Uterus (tissue), 4 donors: ENCODE measurements around the gene PDZD4. TPM values are rescaled to one million over a fixed set of nuclear protein-coding genes. Genes with fewer than 3 reads are reported as not detected.

Experiments
- DNase-seq, 2 donors: peaks; one replicate each; pipeline ENCODE4 v3.0.0-alpha.2; 2019 to 2020
- H3K27ac ChIP-seq, 2 donors: fragments of 200-600 bp; sonication (generic); 1 replicate in 1 of 2; 2 replicates in 1 of 2; pipeline ENCODE4 v1.5.1; 2016 to 2018
- H3K27me3 ChIP-seq, 2 donors: fragments of 200-600 bp; sonication (generic); one replicate each; pipeline ENCODE4 v1.5.1; 2018 to 2019; ENCODE audit warnings: control low read depth in 1 of 2
- H3K36me3 ChIP-seq, 2 donors: fragments of 200-600 bp; sonication (generic); one replicate each; pipeline ENCODE4 v1.5.1; 2019; ENCODE audit warnings: control low read depth in 1 of 2
- H3K4me1 ChIP-seq, 2 donors: fragments of 200-600 bp; sonication (generic); one replicate each; pipeline ENCODE4 v1.5.1; 2018 to 2019; ENCODE audit warnings: control low read depth in 1 of 2
- H3K4me3 ChIP-seq, 2 donors: fragments of 200-600 bp; sonication (generic); 1 replicate in 1 of 2; 2 replicates in 1 of 2; pipeline ENCODE4 v1.5.1; 2018 to 2019; ENCODE audit warnings: mild to moderate bottlenecking in 1 of 2
- H3K9me3 ChIP-seq, 2 donors: fragments of 200-600 bp; sonication (generic); one replicate each; pipeline ENCODE4 v1.5.1; 2019; ENCODE audit warnings: control low read depth in 1 of 2
- POLR2A ChIP-seq, 2 donors: fragments of 450-650 bp; IDR thresholded peaks; one replicate each; pipeline ENCODE4 v1.6.1; 2016; ENCODE audit warnings: antibody characterized with exemption in 2 of 2, mild to moderate bottlenecking in 1 of 2, moderate library complexity in 1 of 2
- intact Hi-C: fragments of 100-400 bp; cut with DNase I; formaldehyde crosslinking; loops from one replicate; pipeline ENCODE4 v1.15.1; 2023; ENCODE audit warnings: low total_unique reads
- total RNA-seq, 4 donors: library from RNA; depleted of rRNA in 3 of 4; stranded (reverse); fragments of >200 nt in 3 of 4; gene quantifications; one replicate each; pipeline versions ENCODE4 v1.1.0 to v1.2.4, GENCODE V29; 2014 to 2023
- TF ChIP-seq, protein P1 (sequence below), 4 experiments: fragments of 200-600 bp in 2 of 4; fragments of 450-650 bp in 2 of 4; sonication (generic) in 2 of 4; IDR thresholded peaks; one replicate each; pipeline ENCODE4 v1.5.1; 2016 to 2019; ENCODE audit warnings: antibody characterized with exemption in 4 of 4, mild to moderate bottlenecking in 2 of 4, moderate library complexity in 1 of 4
- donor health status: DM: yes; HTN: yes; CAD: no.

PDZD4 gene
- total RNA-seq, 4 donors from 2014 or later, result 2.6 to 21.3 (median 16.8) TPM

DNA sequence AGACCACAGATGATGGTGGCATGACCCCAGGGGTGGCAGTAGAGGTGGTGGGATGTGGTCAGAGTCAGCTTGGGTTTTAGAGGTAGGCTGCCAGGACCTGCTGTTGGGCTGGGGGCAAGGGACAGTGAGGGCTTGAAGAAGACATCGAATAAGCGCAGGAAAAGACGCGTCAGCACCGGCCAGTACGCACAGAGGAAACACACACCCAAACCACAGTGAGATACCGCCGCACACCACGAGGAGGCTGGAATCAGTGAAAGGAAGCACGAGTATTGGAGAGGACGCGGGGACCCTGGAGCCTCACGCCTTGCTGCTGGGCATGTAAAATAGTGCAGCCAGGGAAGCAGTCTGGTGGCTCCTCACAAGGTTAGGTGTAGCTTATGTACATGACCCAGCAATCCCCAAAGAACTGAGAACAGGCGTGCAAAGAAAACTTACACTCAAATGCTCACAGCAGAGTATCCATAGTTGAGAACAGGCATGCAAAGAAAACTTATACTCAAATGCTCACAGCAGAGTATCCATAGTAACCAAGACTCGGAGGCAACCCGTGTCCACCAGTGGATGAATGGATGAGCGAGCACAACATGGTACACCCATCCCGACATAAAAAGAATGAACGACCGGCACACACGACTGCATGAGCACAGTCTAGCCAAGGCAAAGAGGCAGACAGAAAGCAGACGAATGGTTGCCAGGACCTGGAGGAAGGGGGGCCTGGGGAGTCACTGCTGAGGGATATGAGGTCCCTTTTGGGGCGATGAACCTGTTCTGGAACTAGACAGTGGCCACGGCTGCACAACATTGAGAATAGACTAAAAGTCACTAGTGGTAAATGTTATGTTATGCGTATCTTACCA, 13.3 kb downstream of the PDZD4 start:
- TF ChIP-seq, protein P1, sequence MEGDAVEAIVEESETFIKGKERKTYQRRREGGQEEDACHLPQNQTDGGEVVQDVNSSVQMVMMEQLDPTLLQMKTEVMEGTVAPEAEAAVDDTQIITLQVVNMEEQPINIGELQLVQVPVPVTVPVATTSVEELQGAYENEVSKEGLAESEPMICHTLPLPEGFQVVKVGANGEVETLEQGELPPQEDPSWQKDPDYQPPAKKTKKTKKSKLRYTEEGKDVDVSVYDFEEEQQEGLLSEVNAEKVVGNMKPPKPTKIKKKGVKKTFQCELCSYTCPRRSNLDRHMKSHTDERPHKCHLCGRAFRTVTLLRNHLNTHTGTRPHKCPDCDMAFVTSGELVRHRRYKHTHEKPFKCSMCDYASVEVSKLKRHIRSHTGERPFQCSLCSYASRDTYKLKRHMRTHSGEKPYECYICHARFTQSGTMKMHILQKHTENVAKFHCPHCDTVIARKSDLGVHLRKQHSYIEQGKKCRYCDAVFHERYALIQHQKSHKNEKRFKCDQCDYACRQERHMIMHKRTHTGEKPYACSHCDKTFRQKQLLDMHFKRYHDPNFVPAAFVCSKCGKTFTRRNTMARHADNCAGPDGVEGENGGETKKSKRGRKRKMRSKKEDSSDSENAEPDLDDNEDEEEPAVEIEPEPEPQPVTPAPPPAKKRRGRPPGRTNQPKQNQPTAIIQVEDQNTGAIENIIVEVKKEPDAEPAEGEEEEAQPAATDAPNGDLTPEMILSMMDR (IDR thresholded peaks at IDR 0.05), result no peak
- TF ChIP-seq POLR2A (IDR thresholded peaks at IDR 0.05), result no peak
- DNase-seq, result no peak
- Histone ChIP-seq H3K36me3 (no peaks in the 10 kb centered on the region), H3K4me1 (no peaks in the 10 kb centered on the region), H3K9me3 (no peaks in the 10 kb centered on the region), H3K4me3 (no peak overlapping the region), H3K27me3 (no peaks in the 10 kb centered on the region), H3K27ac (no peak overlapping the region)
- intact Hi-C loops, result no loop called here

DNA sequence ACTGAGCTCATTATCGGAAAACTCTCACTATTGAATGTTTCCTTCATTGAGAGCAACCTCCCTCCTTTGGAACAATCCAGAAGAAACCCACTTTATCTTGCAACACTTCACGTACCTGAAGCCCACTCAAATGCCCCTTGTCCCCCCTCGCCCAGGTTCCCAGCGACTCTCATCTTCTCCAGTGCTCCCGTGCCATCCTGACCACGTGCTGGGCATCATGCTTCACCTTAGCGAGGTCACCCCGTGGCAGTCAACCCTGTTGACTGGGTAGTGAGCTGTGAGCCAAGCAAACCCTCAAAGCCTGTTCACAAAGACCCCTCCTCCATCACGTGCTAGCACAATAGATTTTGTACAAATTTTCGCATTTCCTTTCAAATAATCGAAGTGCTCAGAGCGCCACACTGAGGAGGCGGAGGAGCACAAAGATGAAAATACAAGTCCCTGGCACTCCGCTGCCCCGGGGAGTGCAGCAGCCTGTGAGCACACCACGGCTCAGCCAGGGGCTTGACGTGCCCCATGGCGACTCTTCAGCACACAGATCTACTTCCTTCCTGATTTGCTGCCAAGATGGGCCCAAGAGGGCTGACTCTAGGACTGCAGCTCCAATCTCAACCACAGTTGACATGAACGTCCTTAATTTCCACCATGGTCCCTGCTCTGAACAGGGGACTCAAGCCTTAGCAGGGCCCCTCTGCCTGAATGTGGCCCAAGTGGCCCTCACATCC, 15.6 kb downstream of the PDZD4 start:
- no peak for TF ChIP-seq POLR2A (IDR thresholded peaks at IDR 0.05)
- TF ChIP-seq, protein P1 (IDR thresholded peaks at IDR 0.05), result no peak
- Histone ChIP-seq H3K36me3 (no peaks in the 10 kb centered on the region), H3K27me3 (no peaks in the 10 kb centered on the region), H3K4me1 (no peaks in the 10 kb centered on the region), H3K4me3 (no peak overlapping the region), H3K27ac (no peak overlapping the region), H3K9me3 (no peaks in the 10 kb centered on the region)
- DNase-seq, result no peak
- intact Hi-C loops, result no loop called here

DNA sequence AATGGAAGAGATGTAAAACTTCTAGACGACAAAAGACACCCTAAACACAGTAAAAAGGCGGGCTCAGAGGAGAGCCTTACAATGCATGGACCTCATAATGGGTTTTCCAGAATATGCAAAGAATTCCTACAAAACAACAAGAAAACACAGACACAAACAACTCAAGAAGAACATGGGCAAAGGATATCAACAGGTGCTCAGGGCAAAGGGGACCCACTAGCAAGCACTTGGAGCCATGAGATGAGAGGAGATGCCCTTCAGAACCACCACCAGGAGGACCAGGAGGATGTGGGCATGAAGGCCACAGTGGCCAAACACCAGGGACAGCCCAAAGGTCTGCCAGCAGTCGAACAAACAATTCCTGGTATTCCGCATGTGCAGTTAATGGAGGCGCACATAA, 17.2 kb downstream of the PDZD4 start:
- no peaks in the 10 kb centered on the region for H3K4me1 ChIP-seq
- no peaks in the 10 kb centered on the region for H3K27me3 ChIP-seq
- intact Hi-C loops, result no loop called here
- no peaks in the 10 kb centered on the region for H3K9me3 ChIP-seq
- TF ChIP-seq, protein P1 (IDR thresholded peaks at IDR 0.05), result no peak
- no peak for TF ChIP-seq POLR2A (IDR thresholded peaks at IDR 0.05)
- H3K27ac ChIP-seq, result no peak overlapping the region
- DNase-seq, result no peak
- H3K4me3 ChIP-seq, result no peak overlapping the region
- H3K36me3 ChIP-seq, result no peaks in the 10 kb centered on the region

DNA sequence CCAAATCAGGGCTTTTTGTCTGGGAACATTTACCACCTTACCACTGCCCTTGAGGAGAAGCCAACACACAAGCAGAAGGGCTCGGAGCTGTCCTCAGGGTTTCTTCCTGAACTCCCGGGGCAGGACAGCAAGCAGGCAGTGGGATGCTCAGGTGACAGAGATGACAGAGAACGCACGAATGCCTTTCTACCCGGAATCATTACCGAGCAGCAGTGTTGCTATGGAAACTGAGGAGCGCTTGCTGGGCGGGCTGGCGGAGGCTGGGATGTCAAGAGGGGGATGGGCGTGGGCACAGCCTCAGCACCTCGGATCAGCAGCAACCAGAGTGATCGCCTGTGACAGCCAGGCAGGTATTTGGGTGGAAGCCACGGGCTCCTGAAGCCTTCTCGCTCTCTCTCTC, 18.1 kb downstream of the PDZD4 start:
- Histone ChIP-seq H3K27ac (no peak overlapping the region), H3K4me1 (no peaks in the 10 kb centered on the region), H3K4me3 (no peak overlapping the region), H3K27me3 (no peaks in the 10 kb centered on the region), H3K9me3 (no peaks in the 10 kb centered on the region), H3K36me3 (no peaks in the 10 kb centered on the region)
- intact Hi-C loops, result no loop called here
- TF ChIP-seq, protein P1 (IDR thresholded peaks at IDR 0.05), result no peak
- no peak for TF ChIP-seq POLR2A (IDR thresholded peaks at IDR 0.05)
- no peak for DNase-seq

DNA sequence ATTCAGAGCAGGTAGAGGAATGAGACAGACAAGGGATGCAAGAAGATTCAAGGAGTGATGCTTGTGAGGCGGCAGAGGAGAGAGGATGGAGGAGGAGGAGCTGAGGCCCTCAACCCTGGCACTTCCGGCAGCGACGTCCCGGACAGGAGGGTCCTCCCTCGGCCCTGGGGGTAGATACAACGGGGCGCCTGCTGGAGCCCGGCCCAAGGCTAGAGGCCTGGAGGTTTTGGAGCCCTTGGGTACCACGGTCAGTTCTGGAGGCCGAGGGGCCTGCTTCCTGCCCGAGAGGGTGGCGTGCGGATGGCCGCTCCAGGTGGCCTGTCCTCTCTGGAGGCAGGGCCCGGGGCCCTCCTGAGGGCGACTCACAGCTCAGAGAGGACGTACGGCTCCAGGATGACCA, 22.4 kb downstream of the PDZD4 start:
- Histone ChIP-seq H3K27me3 (no peaks in the 10 kb centered on the region), H3K36me3 (no peaks in the 10 kb centered on the region), H3K9me3 (no peaks in the 10 kb centered on the region), H3K4me3 (no peak overlapping the region), H3K4me1 (no peaks in the 10 kb centered on the region), H3K27ac (no peak overlapping the region)
- DNase-seq, result no peak
- TF ChIP-seq POLR2A (IDR thresholded peaks at IDR 0.05), result no peak
- TF ChIP-seq, protein P1 (IDR thresholded peaks at IDR 0.05), result no peak
- intact Hi-C loops, result no loop called here
